Choroid plexus epithelial cell (primary cell): Measurements from ENCODE around the gene SLC34A2.

Experiments
- DNase-seq: peaks from one replicate; pipeline ENCODE4 v3.0.0-alpha.2; 2010; ENCODE audit warnings: low read depth
- H3K4me3 ChIP-seq: 2 replicates; pipeline ENCODE4 v1.5.1; 2011; ENCODE audit warnings: low read depth, mild to moderate bottlenecking, control low read depth, low read length, moderate library complexity
- CTCF ChIP-seq: conservative IDR thresholded peaks from 2 replicates; pipeline ENCODE4 v1.5.1; 2011; ENCODE audit warnings: low read depth, mild to moderate bottlenecking, control low read depth, inconsistent platforms, low read length, moderate library complexity

The SLC34A2 gene

GRCh38 chr4:25624616-25625015 lies 31.0 kb upstream of the SLC34A2 start:
- no peak for DNase-seq
- no peak overlapping the region for H3K4me3 ChIP-seq
- no peak for TF ChIP-seq CTCF

- H3K4me3 ChIP-seq, result no peak overlapping the region
- DNase-seq, result no peak
Observed at GRCh38 chr4:25628451-25628850, 27.2 kb upstream of the SLC34A2 start.

GRCh38 chr4:25632135-25632534 lies 23.5 kb upstream of the SLC34A2 start:
- no peak overlapping the region for H3K4me3 ChIP-seq
- DNase-seq, result no peak
- TF ChIP-seq CTCF, result no peak

More at GRCh38 chr4:25628451-25628850, 27.2 kb upstream of the SLC34A2 start:
- no peak for TF ChIP-seq CTCF

GRCh38 chr4:25633541-25633940 lies 22.1 kb upstream of the SLC34A2 start:
- no peak for DNase-seq
- H3K4me3 ChIP-seq, result no peak overlapping the region
- no peak for TF ChIP-seq CTCF

- no peak for DNase-seq
- H3K4me3 ChIP-seq, result no peak overlapping the region
- TF ChIP-seq CTCF, result no peak
Observed at GRCh38 chr4:25635501-25635900, 20.1 kb upstream of the SLC34A2 start.

GRCh38 chr4:25637581-25638220 lies 17.9 kb upstream of the SLC34A2 start:
- no peak overlapping the region for H3K4me3 ChIP-seq
- DNase-seq, result no peak
- TF ChIP-seq CTCF, result no peak

GRCh38 chr4:25638221-25638601 lies 17.4 kb upstream of the SLC34A2 start:
- no peak overlapping the region for H3K4me3 ChIP-seq
- TF ChIP-seq CTCF, result no peak
- no peak for DNase-seq
